H9 (cell line): Measurements from ENCODE around the gene KRT8. TPM values are rescaled to one million over a fixed set of nuclear protein-coding genes. Genes with fewer than 3 reads are reported as not detected.

Source experiments
- DNase-seq: peaks from one replicate; pipeline ENCODE4 v3.0.0-alpha.2; 2017
- H2AFZ ChIP-seq: one replicate; pipeline ENCODE4 v1.6.1; 2013; ENCODE audit warnings: mild to moderate bottlenecking, low read length, control low read depth, moderate library complexity
- H2AK5ac ChIP-seq: 2 replicates; pipeline ENCODE4 v1.6.1; 2013; ENCODE audit warnings: low read length, control low read depth, mixed read lengths; ENCODE audit not compliant: insufficient read length
- H2BK120ac ChIP-seq: one replicate; pipeline ENCODE4 v1.6.1; 2013; ENCODE audit warnings: low read depth, mild to moderate bottlenecking, low read length, control low read depth, inconsistent platforms; ENCODE audit not compliant: poor library complexity, severe bottlenecking
- H2BK12ac ChIP-seq: 2 replicates; pipeline ENCODE4 v1.6.1; 2013; ENCODE audit warnings: low read length, control low read depth, mixed read lengths, low read depth; ENCODE audit not compliant: insufficient read length
- H2BK15ac ChIP-seq: 2 replicates; pipeline ENCODE4 v1.6.1; 2013; ENCODE audit warnings: low read depth, low read length, control low read depth
- H2BK20ac ChIP-seq: one replicate; pipeline ENCODE4 v1.6.1; 2013; ENCODE audit warnings: low read depth, mild to moderate bottlenecking, low read length, control low read depth, inconsistent platforms; ENCODE audit not compliant: poor library complexity, severe bottlenecking
- H2BK5ac ChIP-seq: 2 replicates; pipeline ENCODE4 v1.6.1; 2013; ENCODE audit warnings: low read length, control low read depth, mixed read lengths; ENCODE audit not compliant: insufficient read length
- H3K14ac ChIP-seq: 2 replicates; pipeline ENCODE4 v1.6.1; 2013; ENCODE audit warnings: low read length, control low read depth; ENCODE audit not compliant: insufficient read depth
- H3K18ac ChIP-seq: 2 replicates; pipeline ENCODE4 v1.6.1; 2013; ENCODE audit warnings: low read depth, mild to moderate bottlenecking, mixed read lengths, low read length, control low read depth; ENCODE audit not compliant: insufficient read length
- H3K23ac ChIP-seq: 2 replicates; pipeline ENCODE4 v1.6.1; 2013; ENCODE audit warnings: low read length, control low read depth, mixed read lengths, low read depth; ENCODE audit not compliant: insufficient read length
- H3K23me2 ChIP-seq: 2 replicates; pipeline ENCODE4 v1.6.1; 2013; ENCODE audit warnings: low read depth, mild to moderate bottlenecking, mixed read lengths, low read length, control low read depth; ENCODE audit not compliant: insufficient read length, poor library complexity, severe bottlenecking
- H3K27ac ChIP-seq: 2 replicates; pipeline ENCODE4 v1.5.1; 2013; ENCODE audit warnings: low read length, control low read depth, mixed read lengths, low read depth; ENCODE audit not compliant: insufficient read length
- H3K27me3 ChIP-seq: 2 replicates; pipeline ENCODE4 v1.6.1; 2013; ENCODE audit warnings: low read length, control low read depth, inconsistent platforms; ENCODE audit not compliant: insufficient read depth
- H3K4ac ChIP-seq: 2 replicates; pipeline ENCODE4 v1.6.1; 2013; ENCODE audit warnings: low read depth, mild to moderate bottlenecking, control low read depth, inconsistent platforms, low read length, moderate library complexity
- H3K4me1 ChIP-seq: 2 replicates; pipeline ENCODE4 v1.6.1; 2013; ENCODE audit warnings: low read length, control low read depth, inconsistent platforms; ENCODE audit not compliant: insufficient read depth
- H3K4me2 ChIP-seq: 2 replicates; pipeline ENCODE4 v1.6.1; 2013; ENCODE audit warnings: low read length, control low read depth, mixed read lengths; ENCODE audit not compliant: insufficient read length, insufficient read depth
- H3K56ac ChIP-seq: 2 replicates; pipeline ENCODE4 v1.6.1; 2013; ENCODE audit warnings: low read depth, mild to moderate bottlenecking, mixed read lengths, low read length, control low read depth; ENCODE audit not compliant: insufficient read length
- H3K79me1 ChIP-seq: 2 replicates; pipeline ENCODE4 v1.6.1; 2013; ENCODE audit warnings: low read depth, mild to moderate bottlenecking, moderate library complexity, low read length, control low read depth, inconsistent platforms; ENCODE audit not compliant: insufficient read depth, poor library complexity, severe bottlenecking
- H3K79me2 ChIP-seq: 2 replicates; pipeline ENCODE4 v1.6.1; 2013; ENCODE audit warnings: low read length, control low read depth, inconsistent platforms; ENCODE audit not compliant: insufficient read depth
- H3K9ac ChIP-seq: 2 replicates; pipeline ENCODE4 v1.6.1; 2013; ENCODE audit warnings: low read length, control low read depth, mixed read lengths; ENCODE audit not compliant: insufficient read length; ENCODE audit errors: extremely low read depth
- H3K9me3 ChIP-seq: one replicate; pipeline ENCODE4 v1.6.1; 2013; ENCODE audit warnings: low read depth, low read length, inconsistent platforms; ENCODE audit not compliant: control insufficient read depth
- H3T11ph ChIP-seq: one replicate; pipeline ENCODE4 v1.6.1; 2013; ENCODE audit warnings: mild to moderate bottlenecking, low read length, control low read depth, inconsistent platforms
- H4K20me1 ChIP-seq: one replicate; pipeline ENCODE4 v1.6.1; 2013; ENCODE audit not compliant: control insufficient read depth, insufficient read length, insufficient read depth
- H4K5ac ChIP-seq: 2 replicates; pipeline ENCODE4 v1.6.1; 2013; ENCODE audit warnings: low read depth, mild to moderate bottlenecking, mixed read lengths, low read length, control low read depth; ENCODE audit not compliant: insufficient read length
- H4K8ac ChIP-seq: replicated peaks from 2 replicates; pipeline ENCODE4 v1.6.1; 2013; ENCODE audit warnings: low read length, control low read depth, mixed read lengths, low read depth; ENCODE audit not compliant: insufficient read length
- H4K91ac ChIP-seq: 2 replicates; pipeline ENCODE4 v1.6.1; 2013; ENCODE audit warnings: low read depth, mild to moderate bottlenecking, moderate library complexity, mixed read lengths, low read length, control low read depth; ENCODE audit not compliant: insufficient read length
- H3K27ac Mint-ChIP-seq, 3 experiments: 2 replicates in 2 of 3; 3 replicates in 1 of 3; pipeline ENCODE4 v1.8.0; 2020 to 2021; ENCODE audit warnings: mixed read lengths in 3 of 3, mild to moderate bottlenecking in 1 of 3, moderate library complexity in 1 of 3
- H3K27me3 Mint-ChIP-seq: 2 replicates; pipeline ENCODE4 v1.8.0; 2021; ENCODE audit warnings: low read depth, mild to moderate bottlenecking, moderate library complexity, mixed read lengths
- H3K36me3 Mint-ChIP-seq, 3 experiments: 2 replicates in 2 of 3; 3 replicates in 1 of 3; pipeline ENCODE4 v1.8.0; 2020 to 2021; ENCODE audit warnings: low read depth in 3 of 3, mixed read lengths in 3 of 3; ENCODE audit not compliant: insufficient read depth in 1 of 3
- H3K4me1 Mint-ChIP-seq, 2 experiments: 2 replicates each; pipeline ENCODE4 v1.8.0; 2020; ENCODE audit warnings: mixed read lengths in 2 of 2
- H3K4me3 Mint-ChIP-seq, 2 experiments: 2 replicates in 1 of 2; 3 replicates in 1 of 2; pipeline ENCODE4 v1.8.0; 2020 to 2021; ENCODE audit warnings: mild to moderate bottlenecking in 2 of 2, mixed read lengths in 2 of 2, moderate library complexity in 1 of 2
- H3K9me3 Mint-ChIP-seq, 2 experiments: 2 replicates in 1 of 2; 3 replicates in 1 of 2; pipeline ENCODE4 v1.8.0; 2020; ENCODE audit warnings: mild to moderate bottlenecking in 2 of 2, mixed read lengths in 2 of 2, moderate library complexity in 1 of 2
- WGBS: extraction: QIAGEN DNeasy Blood & Tissue Kit; methylation state at CpG from one replicate; pipeline ENCODE4 v1.1.7; 2013; ENCODE audit warnings: missing lambda C conversion rate, low lambda C conversion rate, mixed read lengths; ENCODE audit not compliant: insufficient read length; ENCODE audit errors: extremely low coverage; 5-methylcytosine and 5-hydroxymethylcytosine counted together
- total RNA-seq: library from RNA; stranded (reverse); gene quantifications from 2 replicates; pipeline ENCODE4 v1.2.1, GENCODE V29; 2021
- TF ChIP-seq, protein P1 (sequence below): fragments of 200-600 bp; sonication (generic); conservative IDR thresholded peaks from 3 replicates; pipeline ENCODE4 v1.8.0; 2021; ENCODE audit warnings: antibody characterized with exemption, mild to moderate bottlenecking

Gene KRT8
- total RNA-seq, 1 experiment from 2014 or later: 244 TPM

DNA sequence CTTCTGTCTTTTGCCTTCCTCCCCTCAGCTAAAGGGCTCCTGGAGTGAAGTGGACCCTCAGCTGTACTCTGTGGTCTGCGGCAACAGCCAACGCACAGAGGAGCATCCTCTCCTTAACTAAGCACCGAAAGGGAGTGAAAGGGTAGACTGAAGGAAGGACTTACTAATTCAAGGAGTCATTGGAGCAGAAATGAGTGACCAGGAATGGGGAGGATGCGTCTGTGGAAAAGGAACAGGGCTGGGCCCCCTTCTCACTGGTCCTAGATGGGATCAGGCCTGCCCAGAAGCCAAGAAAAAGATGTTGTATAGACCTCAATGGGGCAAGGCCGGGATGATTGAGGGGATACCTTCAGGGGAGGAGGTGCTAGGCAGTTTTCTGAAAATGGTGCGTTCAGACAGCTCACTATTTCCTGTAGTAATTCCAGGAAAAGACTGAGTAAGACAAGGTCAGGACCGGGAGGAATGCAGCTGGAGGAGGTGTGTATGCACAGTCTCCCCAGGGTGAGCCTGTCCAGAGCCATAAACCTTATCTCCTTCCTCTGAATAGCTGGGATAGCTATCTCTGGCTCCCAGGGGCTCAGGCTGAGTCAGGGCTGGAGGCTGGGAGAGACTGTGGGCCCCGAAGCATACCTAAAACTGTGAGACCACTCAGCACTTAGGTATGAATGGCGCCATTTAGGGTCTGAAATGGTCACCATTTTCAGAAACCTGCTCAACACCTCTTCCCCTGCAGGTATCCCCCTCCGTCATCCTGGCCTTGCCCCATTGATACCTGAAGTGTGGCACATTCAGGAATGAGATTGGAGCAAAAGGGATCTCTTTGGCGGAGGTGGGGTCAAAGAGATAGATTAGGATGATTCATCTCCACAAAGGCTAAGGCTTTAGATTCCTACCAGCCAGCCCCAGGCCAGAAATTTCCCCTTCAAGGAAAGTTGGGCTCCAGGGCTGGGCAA, 20.2 kb upstream of the KRT8 start:
- peaks cover 14% of the 10 kb centered on the region; the same call in 1 of the 2 replicates for H3K4me1 ChIP-seq
- H3K4ac ChIP-seq: no peak overlapping the region
- Mint-ChIP-seq H3K4me1 (peaks cover 41 to 47% of the 10 kb centered on the region in 2 experiments), H3K27ac (peak overlapping the region in 1 of 3 experiments; percentile 23; a peak in 2 of 7 replicates), H3K27me3 (peaks cover 4% of the 10 kb centered on the region), H3K36me3 (no peaks in the 10 kb centered on the region; a peak in 1 of 7 replicates), H3K9me3 (no peaks in the 10 kb centered on the region), H3K4me3 (no peak overlapping the region; a peak in 1 of 5 replicates)
- TF ChIP-seq, protein P1, sequence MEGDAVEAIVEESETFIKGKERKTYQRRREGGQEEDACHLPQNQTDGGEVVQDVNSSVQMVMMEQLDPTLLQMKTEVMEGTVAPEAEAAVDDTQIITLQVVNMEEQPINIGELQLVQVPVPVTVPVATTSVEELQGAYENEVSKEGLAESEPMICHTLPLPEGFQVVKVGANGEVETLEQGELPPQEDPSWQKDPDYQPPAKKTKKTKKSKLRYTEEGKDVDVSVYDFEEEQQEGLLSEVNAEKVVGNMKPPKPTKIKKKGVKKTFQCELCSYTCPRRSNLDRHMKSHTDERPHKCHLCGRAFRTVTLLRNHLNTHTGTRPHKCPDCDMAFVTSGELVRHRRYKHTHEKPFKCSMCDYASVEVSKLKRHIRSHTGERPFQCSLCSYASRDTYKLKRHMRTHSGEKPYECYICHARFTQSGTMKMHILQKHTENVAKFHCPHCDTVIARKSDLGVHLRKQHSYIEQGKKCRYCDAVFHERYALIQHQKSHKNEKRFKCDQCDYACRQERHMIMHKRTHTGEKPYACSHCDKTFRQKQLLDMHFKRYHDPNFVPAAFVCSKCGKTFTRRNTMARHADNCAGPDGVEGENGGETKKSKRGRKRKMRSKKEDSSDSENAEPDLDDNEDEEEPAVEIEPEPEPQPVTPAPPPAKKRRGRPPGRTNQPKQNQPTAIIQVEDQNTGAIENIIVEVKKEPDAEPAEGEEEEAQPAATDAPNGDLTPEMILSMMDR: no peak
- H3K23me2 ChIP-seq: no peaks in the 10 kb centered on the region
- H2BK5ac ChIP-seq: no peak overlapping the region
- H3T11ph ChIP-seq: no peak overlapping the region
- WGBS: no CpG with 5 or more reads among the region's 11 CpGs
- H3K79me2 ChIP-seq: no peaks in the 10 kb centered on the region
- H2AK5ac ChIP-seq: no peak overlapping the region
- no peak overlapping the region for H2BK15ac ChIP-seq
- H3K9ac ChIP-seq: no peak overlapping the region
- no peak overlapping the region for H3K18ac ChIP-seq
- H3K27me3 ChIP-seq: no peaks in the 10 kb centered on the region
- H4K8ac ChIP-seq: no peak overlapping the region
- no peak overlapping the region for H3K23ac ChIP-seq
- no peak overlapping the region for H3K4me2 ChIP-seq
- H3K9me3 ChIP-seq: no peaks in the 10 kb centered on the region
- no peak overlapping the region for H3K56ac ChIP-seq
- DNase-seq: peak; percentile 26
- no peak overlapping the region for H2BK120ac ChIP-seq
- no peak overlapping the region for H2BK12ac ChIP-seq
- H4K20me1 ChIP-seq: no peaks in the 10 kb centered on the region
- H4K5ac ChIP-seq: no peak overlapping the region
- H2BK20ac ChIP-seq: no peak overlapping the region
- H3K14ac ChIP-seq: no peak overlapping the region; the same call in 1 of the 2 replicates
- no peak overlapping the region for H3K27ac ChIP-seq
- no peak overlapping the region for H4K91ac ChIP-seq
- no peak overlapping the region for H2AFZ ChIP-seq
- H3K79me1 ChIP-seq: no peaks in the 10 kb centered on the region
